GM12891 (cell line): ENCODE data around the gene OPCML.

Experiments used
- POLR2A ChIP-seq: IDR thresholded peaks from 2 replicates; pipeline ENCODE4 v1.6.1; 2011; ENCODE audit warnings: low read depth, low read length, control low read depth
- POLR2AphosphoS5 ChIP-seq: IDR thresholded peaks from 2 replicates; pipeline ENCODE4 v1.6.1; 2011; ENCODE audit warnings: low read depth, low read length, control low read depth

DNA sequence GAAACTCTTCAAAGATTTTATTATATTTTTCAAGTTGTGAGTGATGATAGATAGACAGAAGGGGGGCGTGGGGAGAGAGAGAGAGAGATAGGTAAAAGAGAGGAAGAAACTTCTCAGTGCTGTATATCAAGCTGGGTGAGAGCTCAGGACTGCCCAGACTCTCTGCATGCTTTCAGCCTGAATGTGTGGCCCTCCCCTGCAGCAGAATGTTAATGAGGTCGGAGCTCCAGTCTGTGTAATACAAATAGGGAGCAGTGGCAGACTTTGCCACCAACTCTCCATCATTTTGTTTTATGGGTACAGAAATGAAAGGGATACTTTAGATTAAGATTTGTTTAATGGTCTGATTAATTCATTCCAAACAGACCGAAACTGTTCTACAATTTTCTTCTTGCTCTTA is 752.8 kb downstream of the OPCML start:
- TF ChIP-seq POLR2A = no peak
- TF ChIP-seq POLR2AphosphoS5 = no peak
